Measurements from ENCODE around the gene SNAP91.

The SNAP91 gene

DNA sequence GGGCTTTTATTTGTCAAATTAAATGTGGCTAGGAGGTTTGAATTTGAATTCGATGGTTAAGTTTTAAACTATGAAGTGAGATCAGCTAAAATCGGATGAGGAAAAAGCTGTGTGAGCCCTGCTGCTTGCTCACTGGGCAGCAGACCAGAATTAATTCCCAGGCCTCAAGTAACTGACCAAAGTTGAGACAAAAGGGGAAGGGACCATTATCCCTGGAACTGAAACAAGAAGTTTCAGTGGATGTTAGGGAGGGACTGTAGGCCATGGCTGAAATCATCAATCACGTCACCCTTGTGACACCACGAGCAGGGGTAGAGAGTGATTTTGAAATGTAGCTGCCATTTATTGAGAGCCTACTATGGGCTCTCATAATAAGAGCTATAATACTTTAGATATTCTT lies 203.5 kb downstream of the SNAP91 start:
- H3K4me3 ChIP-seq (ENCODE audit: low read length) = no peak overlapping the region
- H3K4me2 ChIP-seq (ENCODE audit: low read length) = no peak overlapping the region
- no peak overlapping the region for H4K8ac ChIP-seq (ENCODE audit: low read depth, low read length)
- H3K79me2 ChIP-seq (ENCODE audit: control insufficient read depth, insufficient read depth, low read length) = no peaks in the 10 kb centered on the region
- H4K5ac ChIP-seq (ENCODE audit: low read length) = no peak overlapping the region
- H3K56ac ChIP-seq (ENCODE audit: low read length) = no peak overlapping the region
- WGBS (ENCODE audit: extremely low coverage, insufficient coverage, low lambda C conversion rate) = 100% methylated on average over 1 of the region's 4 CpGs
- H3K4ac ChIP-seq (ENCODE audit: low read depth, low read length) = no peak overlapping the region
- H3K23ac ChIP-seq (ENCODE audit: low read length) = no peak overlapping the region
- no peak overlapping the region for H2BK120ac ChIP-seq (ENCODE audit: low read depth, low read length)
- no peak overlapping the region for H2AK5ac ChIP-seq (ENCODE audit: low read length)
- no peak for DNase-seq
- no peak overlapping the region for H3K18ac ChIP-seq (ENCODE audit: low read length)
- no peak overlapping the region for H3K9ac ChIP-seq (ENCODE audit: low read length)
- H2BK5ac ChIP-seq (ENCODE audit: low read length) = no peak overlapping the region
- H3K36me3 ChIP-seq (ENCODE audit: control insufficient read depth, insufficient read depth, low read length) = no peaks in the 10 kb centered on the region
- no peaks in the 10 kb centered on the region for H3K27me3 ChIP-seq (ENCODE audit: insufficient read depth, low read length, poor library complexity)
- no peaks in the 10 kb centered on the region for H3K79me1 ChIP-seq (ENCODE audit: low read length)
- no peak overlapping the region for H3K27ac ChIP-seq (ENCODE audit: low read depth, low read length)
- H3K4me1 ChIP-seq (ENCODE audit: control insufficient read depth, low read depth, low read length) = no peaks in the 10 kb centered on the region
- no peak overlapping the region for H2BK15ac ChIP-seq (replicated peaks; ENCODE audit: low read depth)

All from mesendoderm (in vitro differentiated cells).